ENCODE data around the gene NACC1. TPM values are rescaled to one million over a fixed set of nuclear protein-coding genes. Genes with fewer than 3 reads are reported as not detected.

The NACC1 gene
- total and polyA plus RNA-seq, 2 of the 13 experiments (the other 11 are each of a cell fraction or from before 2014, with no cell fraction given): 31.8 to 42.3 TPM

- TF ChIP-seq HNF1A (IDR thresholded peaks at IDR 0.05; ENCODE audit: low read depth) (no peak), HNF1A (CRISPR knock-in tag; IDR thresholded peaks at IDR 0.05; ENCODE audit: borderline replicate concordance) (peak; percentile 66; the same call in 1 of the 2 replicates), NKX3-1 (CRISPR knock-in tag; IDR thresholded peaks at IDR 0.05) (0 out of 2 replicates have a peak, but pooled peaks have one; percentile 52), ZNF773 (CRISPR knock-in tag; IDR thresholded peaks at IDR 0.05; ENCODE audit: borderline replicate concordance) (no peak), PITX1 (CRISPR knock-in tag; IDR thresholded peaks at IDR 0.05) (0 out of 2 replicates have a peak, but pooled peaks have one; percentile 51), AGO1 (IDR thresholded peaks at IDR 0.05; ENCODE audit: low read depth, low read length, poor library complexity, severe bottlenecking) (peak; percentile 22), CHCHD3 (CRISPR knock-in tag; IDR thresholded peaks at IDR 0.05) (no peak), CBX1 (IDR thresholded peaks at IDR 0.05; ENCODE audit: low read depth) (no peak), ZNF619 (CRISPR knock-in tag; IDR thresholded peaks at IDR 0.05) (no peak; the same call in 1 of the 2 replicates), MAFK (conservative IDR thresholded peaks at IDR 0.05 in 1 of 2, IDR thresholded peaks at IDR 0.05 in 1 of 2; ENCODE audit: low read length in 2 of 2) (no peak), POLR2AphosphoS5 (IDR thresholded peaks at IDR 0.05; ENCODE audit: low read depth, low read length) (peak; percentile 80), POLR2G (IDR thresholded peaks at IDR 0.05; ENCODE audit: low read depth, low read length) (peak; percentile 71), ZNF362 (CRISPR knock-in tag; IDR thresholded peaks at IDR 0.05; ENCODE audit: borderline replicate concordance) (peak; percentile 43; the same call in 1 of the 2 replicates), PATZ1 (CRISPR knock-in tag; IDR thresholded peaks at IDR 0.05) (peak; percentile 86), NFKBIZ (CRISPR knock-in tag; IDR thresholded peaks at IDR 0.05) (peak; percentile 84; the same call in 1 of the 2 replicates), ZBTB25 (CRISPR knock-in tag; IDR thresholded peaks at IDR 0.05) (peak; percentile 94), HMGA1 (CRISPR knock-in tag; conservative IDR thresholded peaks at IDR 0.05) (no peak), SIN3B (IDR thresholded peaks at IDR 0.05; ENCODE audit: low read length) (no peak; the same call in 1 of the 2 replicates), POGZ (CRISPR knock-in tag; IDR thresholded peaks at IDR 0.05) (peak; percentile 56; the same call in 1 of the 2 replicates), IKZF1 (IDR thresholded peaks at IDR 0.05) (no peak), FOXA3 (CRISPR knock-in tag; IDR thresholded peaks at IDR 0.05) (peak; percentile 69), PAF1 (CRISPR knock-in tag; IDR thresholded peaks at IDR 0.05) (no peak), MIXL1 (CRISPR knock-in tag; IDR thresholded peaks at IDR 0.05) (peak; percentile 80)
These were observed 32.3 kb downstream of the NACC1 start, which contains the start of the genes IER2 and STX10 (continued) for GRCh38 chr19:13150187-13150930.

Data from HepG2 (cell line).